Thyroid gland (tissue), 4 donors: ENCODE results near the gene BMP2K.

Source experiments
- POLR2A ChIP-seq, 2 donors: fragments of 450-650 bp; IDR thresholded peaks; one replicate each; pipeline ENCODE4 v1.6.1; 2017; ENCODE audit warnings: antibody characterized with exemption in 2 of 2, mild to moderate bottlenecking in 2 of 2, moderate library complexity in 1 of 2
- TF ChIP-seq, protein P1 (sequence below), 6 experiments: fragments of 200-600 bp in 3 of 6; fragments of 450-650 bp in 3 of 6; sonication (generic) in 3 of 6; IDR thresholded peaks; one replicate each; pipeline ENCODE4 v1.5.1; 2016 to 2019; ENCODE audit warnings: antibody characterized with exemption in 6 of 6, mild to moderate bottlenecking in 2 of 6, inconsistent platforms in 1 of 6, moderate library complexity in 1 of 6

DNA sequence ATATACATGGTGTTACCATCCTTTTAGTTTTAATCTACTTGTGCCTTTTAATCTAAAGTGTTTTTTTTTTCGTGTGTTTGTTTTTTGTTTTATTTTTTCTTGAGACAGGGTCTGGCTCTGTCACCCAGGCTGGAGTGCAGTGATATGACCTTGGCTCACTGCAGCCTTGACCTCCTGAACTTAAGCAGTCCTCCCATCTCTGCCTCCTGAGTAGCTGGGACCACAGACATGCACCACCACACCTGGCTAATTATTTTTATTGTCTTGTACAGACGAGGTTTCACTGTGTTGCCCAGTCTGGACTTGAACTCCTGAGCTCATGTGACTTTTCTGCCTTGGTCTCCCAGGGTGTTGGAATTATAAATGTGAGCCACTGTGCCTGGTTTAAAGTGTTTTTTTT is 33.1 kb downstream of the BMP2K start:
- TF ChIP-seq POLR2A (IDR thresholded peaks at IDR 0.05) = no peak
- TF ChIP-seq, protein P1, sequence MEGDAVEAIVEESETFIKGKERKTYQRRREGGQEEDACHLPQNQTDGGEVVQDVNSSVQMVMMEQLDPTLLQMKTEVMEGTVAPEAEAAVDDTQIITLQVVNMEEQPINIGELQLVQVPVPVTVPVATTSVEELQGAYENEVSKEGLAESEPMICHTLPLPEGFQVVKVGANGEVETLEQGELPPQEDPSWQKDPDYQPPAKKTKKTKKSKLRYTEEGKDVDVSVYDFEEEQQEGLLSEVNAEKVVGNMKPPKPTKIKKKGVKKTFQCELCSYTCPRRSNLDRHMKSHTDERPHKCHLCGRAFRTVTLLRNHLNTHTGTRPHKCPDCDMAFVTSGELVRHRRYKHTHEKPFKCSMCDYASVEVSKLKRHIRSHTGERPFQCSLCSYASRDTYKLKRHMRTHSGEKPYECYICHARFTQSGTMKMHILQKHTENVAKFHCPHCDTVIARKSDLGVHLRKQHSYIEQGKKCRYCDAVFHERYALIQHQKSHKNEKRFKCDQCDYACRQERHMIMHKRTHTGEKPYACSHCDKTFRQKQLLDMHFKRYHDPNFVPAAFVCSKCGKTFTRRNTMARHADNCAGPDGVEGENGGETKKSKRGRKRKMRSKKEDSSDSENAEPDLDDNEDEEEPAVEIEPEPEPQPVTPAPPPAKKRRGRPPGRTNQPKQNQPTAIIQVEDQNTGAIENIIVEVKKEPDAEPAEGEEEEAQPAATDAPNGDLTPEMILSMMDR (IDR thresholded peaks at IDR 0.05) = no peak
